ENCODE results near the gene ETV6. TPM values are rescaled to one million over a fixed set of nuclear protein-coding genes. Genes with fewer than 3 reads are reported as not detected.
"Not testable (repeated sequence)": the region's sequence is repeated elsewhere in the genome, so short reads cannot be mapped to it uniquely, and the experiment has no call there.

The ETV6 gene
- total and polyA plus RNA-seq, 2 of the 8 experiments (the other 6 are each of a cell fraction or from before 2014, with no cell fraction given) = 5.5 to 23.9 TPM

DNA sequence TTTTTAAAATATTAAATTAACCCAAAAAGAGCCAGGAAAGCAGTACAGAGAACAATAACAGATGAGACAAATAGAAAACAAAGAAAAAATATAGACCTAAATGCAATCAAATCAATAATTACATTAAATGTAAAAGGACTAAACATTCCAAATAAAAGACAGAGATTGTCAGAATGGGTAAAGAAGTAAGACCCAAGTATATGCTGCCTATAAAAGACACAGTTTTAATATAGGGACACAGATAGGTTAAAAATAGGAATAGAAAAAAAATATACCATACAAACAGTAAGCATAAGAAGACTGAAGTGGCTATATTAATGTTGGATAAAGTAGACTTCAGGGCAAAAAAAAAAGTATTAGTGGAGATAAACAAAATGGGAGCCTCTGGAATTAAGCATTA is 258.2 kb downstream of the ETV6 start (continued):
- TF ChIP-seq POLR2AphosphoS5 (IDR thresholded peaks at IDR 0.05; ENCODE audit: low read depth, low read length) (no peak), KDM5A (IDR thresholded peaks at IDR 0.05; ENCODE audit: low read length) (no peak), BCL11A (IDR thresholded peaks at IDR 0.05; ENCODE audit: low read depth in 2 of 2, low read length in 2 of 2) (no peak), BRCA1 (IDR thresholded peaks at IDR 0.05; ENCODE audit: low read depth, low read length) (no peak), FOSL1 (IDR thresholded peaks at IDR 0.05; ENCODE audit: insufficient read depth, low read depth, low read length) (no peak), SIN3A (conservative IDR thresholded peaks at IDR 0.05 in 1 of 2, IDR thresholded peaks at IDR 0.05 in 1 of 2; ENCODE audit: low read depth in 1 of 2, low read length in 2 of 2) (no peak), RXRA (IDR thresholded peaks at IDR 0.05; ENCODE audit: insufficient read depth, low read depth, low read length) (no peak), YY1 (IDR thresholded peaks at IDR 0.05; ENCODE audit: low read depth, low read length) (no peak), SP1 (IDR thresholded peaks at IDR 0.05; ENCODE audit: low read depth, low read length) (no peak)

DNA sequence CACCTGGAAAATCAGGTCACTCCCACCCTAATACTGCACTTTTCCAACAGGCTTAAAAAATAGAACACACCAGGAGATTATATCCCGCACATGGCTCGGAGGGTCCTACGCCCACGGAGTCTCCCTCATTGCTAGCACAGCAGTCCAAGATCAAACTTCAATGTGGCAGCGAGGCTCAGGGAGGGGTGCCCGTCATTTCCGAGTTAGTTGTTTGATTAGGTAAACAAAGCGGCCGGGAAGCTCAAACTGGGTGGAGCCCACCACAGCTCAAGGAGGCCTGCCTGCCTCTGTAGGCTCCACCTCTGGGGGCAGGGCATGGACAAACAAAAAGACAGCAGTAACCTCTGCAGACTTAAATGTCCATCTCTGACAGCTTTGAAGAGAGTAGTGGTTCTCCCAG is 259.9 kb downstream of the ETV6 start:
- H3K23ac ChIP-seq (ENCODE audit: insufficient read length); H3K36me3 ChIP-seq (ENCODE audit: control insufficient read depth in 2 of 4, insufficient read depth in 4 of 4, low read length in 3 of 4); H3K79me2 ChIP-seq (ENCODE audit: control insufficient read depth in 1 of 2, insufficient read depth in 2 of 2, low read length in 2 of 2); H2AFZ ChIP-seq (ENCODE audit: low read length); H2BK15ac ChIP-seq (ENCODE audit: low read length); FAIRE-seq; H3K23me2 ChIP-seq (ENCODE audit: low read depth, low read length); POLR2A ChIA-PET (ENCODE audit: partially characterized antibody); H3K27ac ChIP-seq (ENCODE audit: low read depth, low read length); H3K9ac ChIP-seq (replicated peaks in 1 of 4; ENCODE audit: extremely low read depth in 1 of 4, low read depth in 3 of 4, low read length in 3 of 4); H3K14ac ChIP-seq (ENCODE audit: insufficient read length); H3K79me1 ChIP-seq (ENCODE audit: low read depth, low read length); H4K5ac ChIP-seq (ENCODE audit: insufficient read length, low read depth, low read length); H3K4ac ChIP-seq (replicated peaks; ENCODE audit: insufficient read length, low read depth, low read length); H3K4me1 ChIP-seq (replicated peaks in 1 of 4; ENCODE audit: control insufficient read depth in 3 of 4, insufficient read depth in 4 of 4, low read length in 3 of 4); H3K27me3 ChIP-seq (replicated peaks in 1 of 4; ENCODE audit: control insufficient read depth in 3 of 4, extremely low read depth in 1 of 4, insufficient read depth in 3 of 4, low read length in 3 of 4); H2BK20ac ChIP-seq (ENCODE audit: low read length); H4K20me1 ChIP-seq (replicated peaks in 1 of 2; ENCODE audit: control insufficient read depth in 1 of 2, insufficient read depth in 2 of 2, low read length in 2 of 2); H4K91ac ChIP-seq (replicated peaks; ENCODE audit: insufficient read length, low read length); H2BK120ac ChIP-seq (replicated peaks; ENCODE audit: low read depth, low read length); H3K18ac ChIP-seq (ENCODE audit: extremely low read depth, low read length); H2AK5ac ChIP-seq (ENCODE audit: low read depth, low read length); DNase-seq (ENCODE audit: low read depth in 1 of 2, low spot score in 2 of 2); H3K4me2 ChIP-seq (ENCODE audit: insufficient read depth in 1 of 2, low read depth in 2 of 2, low read length in 2 of 2); H3K56ac ChIP-seq (replicated peaks; ENCODE audit: insufficient read length, low read depth, low read length); H3K4me3 ChIP-seq (ENCODE audit: extremely low read depth in 1 of 4, insufficient read depth in 2 of 4, low read depth in 3 of 4, low read length in 4 of 4); H2BK12ac ChIP-seq (ENCODE audit: low read depth, low read length); H4K8ac ChIP-seq (ENCODE audit: extremely low read depth, insufficient read depth, low read length); H2BK5ac ChIP-seq (ENCODE audit: low read depth, low read length): not testable (repeated sequence)
- CTCF ChIA-PET (ENCODE audit: partially characterized antibody) = interaction anchor here (0.9 to 2.7 kb wide), 3 partner anchors 10 to 124 kb away, joined by 3 to 5 read pairs (median 5); no protein-coding TSS in a partner anchor
- H3K9me3 ChIP-seq (ENCODE audit: insufficient read depth in 2 of 2, low read depth in 1 of 2, low read length in 1 of 2) = peaks cover 13 to 15% of the 10 kb centered on the region in 2 experiments
- 93% methylated on average over 9 of the region's 9 CpGs; no CpG with 5 or more reads in 1 of the 2 experiments for WGBS, 2 experiments (ENCODE audit: extremely low coverage in 1 of 2, insufficient coverage in 1 of 2, insufficient read length in 1 of 2, insufficient replicate concordance in 2 of 2, low coverage in 1 of 2, low lambda C conversion rate in 2 of 2, missing lambda C conversion rate in 1 of 2)

Measured in H1 (cell line).